Spleen (tissue), 11 donors: ENCODE data around the gene ADAD2. TPM values are rescaled to one million over a fixed set of nuclear protein-coding genes. Genes with fewer than 3 reads are reported as not detected.

Experiments
- DNase-seq: peaks from one replicate; pipeline ENCODE4 v3.0.0-alpha.2; 2020
- H3K27ac ChIP-seq, 8 donors: fragments of 200-600 bp; sonication (generic) in 7 of 8; 1 replicate in 4 of 8; 2 replicates in 4 of 8; pipeline versions ENCODE4 v1.5.0 to v1.8.0; 2016 to 2021; ENCODE audit warnings: inconsistent platforms in 4 of 8, mild to moderate bottlenecking in 4 of 8, moderate library complexity in 1 of 8
- H3K27me3 ChIP-seq, 7 donors: fragments of 200-600 bp; sonication (generic) in 6 of 7; replicated peaks in 1 of 7; 1 replicate in 4 of 7; 2 replicates in 3 of 7; pipeline versions ENCODE4 v1.5.0 to v1.8.0; 2016 to 2021; ENCODE audit warnings: inconsistent platforms in 3 of 7, mild to moderate bottlenecking in 1 of 7
- H3K36me3 ChIP-seq, 6 donors: fragments of 200-600 bp; sonication (generic) in 5 of 6; 1 replicate in 4 of 6; 2 replicates in 2 of 6; pipeline versions ENCODE4 v1.5.0 to v1.8.0; 2016 to 2021; ENCODE audit warnings: inconsistent platforms in 2 of 6
- H3K4me1 ChIP-seq, 6 donors: fragments of 200-600 bp; sonication (generic) in 5 of 6; 1 replicate in 3 of 6; 2 replicates in 3 of 6; pipeline versions ENCODE4 v1.5.0 to v1.8.0; 2016 to 2021; ENCODE audit warnings: inconsistent platforms in 3 of 6
- H3K4me3 ChIP-seq, 8 donors: fragments of 200-600 bp; sonication (generic) in 7 of 8; 1 replicate in 4 of 8; 2 replicates in 4 of 8; pipeline versions ENCODE4 v1.5.0 to v1.8.0; 2016 to 2021; ENCODE audit warnings: inconsistent platforms in 4 of 8, mild to moderate bottlenecking in 4 of 8, moderate library complexity in 2 of 8
- H3K9me3 ChIP-seq, 8 donors: fragments of 200-600 bp; sonication (generic) in 7 of 8; 1 replicate in 4 of 8; 2 replicates in 4 of 8; pipeline versions ENCODE4 v1.5.0 to v1.8.0; 2016 to 2021; ENCODE audit warnings: inconsistent platforms in 4 of 8
- POLR2A ChIP-seq, 3 donors: fragments of 450-650 bp; IDR thresholded peaks; one replicate each; pipeline ENCODE4 v1.5.1; 2017; ENCODE audit warnings: antibody characterized with exemption in 3 of 3, mild to moderate bottlenecking in 1 of 3
- POLR2AphosphoS5 ChIP-seq, 3 donors: sonication (generic); formaldehyde crosslinking; IDR thresholded peaks; one replicate each; pipeline ENCODE4 v1.5.1; 2017; ENCODE audit warnings: antibody characterized with exemption in 3 of 3
- WGBS, 5 donors: extraction: QIAGEN DNeasy Blood & Tissue Kit in 3 of 5; methylation state at CpG; one replicate each; pipeline versions ENCODE4 v1.1.5 to v1.1.7; 2013 to 2018; 5-methylcytosine and 5-hydroxymethylcytosine counted together
- intact Hi-C: fragments of 100-400 bp; cut with DNase I; formaldehyde crosslinking; loops from one replicate; pipeline ENCODE4 v1.15.0; 2023; ENCODE audit warnings: low total_unique reads
- polyA plus RNA-seq, 3 donors: library from polyadenylated mRNA; stranded (reverse); fragments of 200-250 nt; gene quantifications; one replicate each; pipeline ENCODE4 v1.2.1, GENCODE V29; 2013
- total RNA-seq, 7 donors: library from RNA; depleted of rRNA in 3 of 7; stranded (reverse); fragments of >200 nt in 3 of 7; fragmentation: NEBNext Ultra II Directional in 4 of 7; extraction: Animal tissue kit (Norgen Biotek cat#: 25700) in 4 of 7; gene quantifications; one replicate each; pipeline versions ENCODE4 v1.1.0 to v1.2.1, GENCODE V29; 2016 to 2021
- TF ChIP-seq, protein P1 (sequence below), 11 experiments: fragments of 200-600 bp in 7 of 11; fragments of 450-650 bp in 4 of 11; sonication (generic) in 4 of 11; IDR thresholded peaks in 8 of 11; conservative IDR thresholded peaks in 3 of 11; 1 replicate in 7 of 11; 2 replicates in 4 of 11; pipeline versions ENCODE4 v1.4.0 to v1.8.0; 2016 to 2021; ENCODE audit warnings: antibody characterized with exemption in 11 of 11, inconsistent platforms in 4 of 11, mild to moderate bottlenecking in 1 of 11
- donor health status: healthy with polysubstance abuse.
- donor health status: DM: no; HTN: no; CAD: no; lungs with moderate emphysema.
- donor health status: DM: no; HTN: no; CAD: no.
- donor health status: Bipolar disorder and iron deficiency.
- donor health status: healthy.
- donor health status: DM: no; HTN: no; CAD: no.
- donor health status: DM: yes; HTN: yes; CAD: no.

The ADAD2 gene
- total and polyA plus RNA-seq, 10 donors = 2.5 to 86.5 (median 7.0) TPM

DNA sequence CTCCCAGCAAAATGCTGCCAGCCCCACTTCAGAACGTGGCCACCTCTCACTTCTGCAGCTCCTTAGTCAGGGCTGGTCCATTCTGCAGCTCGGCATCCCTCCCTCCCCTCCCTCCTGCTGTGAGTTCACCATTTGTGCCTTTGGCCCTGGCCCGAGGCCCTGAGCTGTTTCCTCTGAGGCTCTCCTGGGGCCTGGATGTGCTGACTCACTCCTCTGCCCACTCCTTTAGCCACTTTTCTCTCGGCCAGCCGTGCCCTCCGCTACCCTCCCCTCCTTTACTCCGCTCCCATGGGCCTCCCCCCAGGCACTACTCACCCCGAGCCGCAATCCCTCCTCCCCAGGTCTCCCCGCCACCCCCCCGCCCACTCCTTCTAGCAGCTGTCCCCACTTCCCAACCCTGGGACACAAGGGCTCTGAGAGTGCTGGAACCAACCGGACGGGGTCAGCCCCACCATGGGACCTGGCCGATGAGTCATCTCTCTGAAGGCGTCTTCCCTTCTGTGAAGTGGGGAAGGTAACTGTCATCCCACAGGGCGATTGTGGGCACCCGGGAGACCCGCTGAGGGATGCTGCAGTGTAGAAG is 37.4 kb downstream of the ADAD2 start:
- no peak overlapping the region for H3K27ac ChIP-seq
- peak in 2 of 3 donors; percentile 12 to 20 for TF ChIP-seq POLR2AphosphoS5 (IDR thresholded peaks at IDR 0.05)
- TF ChIP-seq, protein P1, sequence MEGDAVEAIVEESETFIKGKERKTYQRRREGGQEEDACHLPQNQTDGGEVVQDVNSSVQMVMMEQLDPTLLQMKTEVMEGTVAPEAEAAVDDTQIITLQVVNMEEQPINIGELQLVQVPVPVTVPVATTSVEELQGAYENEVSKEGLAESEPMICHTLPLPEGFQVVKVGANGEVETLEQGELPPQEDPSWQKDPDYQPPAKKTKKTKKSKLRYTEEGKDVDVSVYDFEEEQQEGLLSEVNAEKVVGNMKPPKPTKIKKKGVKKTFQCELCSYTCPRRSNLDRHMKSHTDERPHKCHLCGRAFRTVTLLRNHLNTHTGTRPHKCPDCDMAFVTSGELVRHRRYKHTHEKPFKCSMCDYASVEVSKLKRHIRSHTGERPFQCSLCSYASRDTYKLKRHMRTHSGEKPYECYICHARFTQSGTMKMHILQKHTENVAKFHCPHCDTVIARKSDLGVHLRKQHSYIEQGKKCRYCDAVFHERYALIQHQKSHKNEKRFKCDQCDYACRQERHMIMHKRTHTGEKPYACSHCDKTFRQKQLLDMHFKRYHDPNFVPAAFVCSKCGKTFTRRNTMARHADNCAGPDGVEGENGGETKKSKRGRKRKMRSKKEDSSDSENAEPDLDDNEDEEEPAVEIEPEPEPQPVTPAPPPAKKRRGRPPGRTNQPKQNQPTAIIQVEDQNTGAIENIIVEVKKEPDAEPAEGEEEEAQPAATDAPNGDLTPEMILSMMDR (IDR thresholded peaks at IDR 0.05 in 8 of 11, conservative IDR thresholded peaks at IDR 0.05 in 3 of 11) = no peak
- TF ChIP-seq POLR2A (IDR thresholded peaks at IDR 0.05) = no peak
- H3K27me3 ChIP-seq = peaks cover 0 to 55% (median 4%) of the 10 kb centered on the region in 7 donors
- DNase-seq = no peak
- intact Hi-C loops = no loop called here
- peaks cover 0 to 13% (median 7%) of the 10 kb centered on the region in 6 donors for H3K4me1 ChIP-seq
- WGBS, 5 donors = 29 to 41% (median 30%) methylated on average over 16 to 18 of the region's 18 CpGs
- H3K9me3 ChIP-seq = no peaks in the 10 kb centered on the region
- H3K4me3 ChIP-seq = no peak overlapping the region
- H3K36me3 ChIP-seq = no peaks in the 10 kb centered on the region

DNA sequence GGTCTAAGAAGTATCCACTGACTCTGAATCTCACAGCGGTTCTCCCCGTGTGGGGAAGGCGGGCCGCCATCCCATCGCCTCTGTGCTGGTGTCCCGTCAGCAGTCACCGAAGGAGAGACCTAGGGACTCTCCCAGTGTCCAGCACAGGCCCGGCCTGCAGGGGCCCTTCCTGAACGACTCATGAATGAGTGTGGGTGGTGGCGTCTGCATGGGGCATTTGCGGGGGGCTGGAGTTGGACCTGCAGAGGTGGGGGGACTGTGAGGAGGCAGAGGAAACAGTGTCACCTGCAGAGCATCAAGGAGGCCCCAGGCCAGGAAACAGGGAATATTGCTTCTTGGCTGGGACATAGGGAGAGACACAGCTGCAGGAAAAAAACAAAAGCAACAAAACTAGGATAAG is 38.5 kb downstream of the ADAD2 start:
- intact Hi-C loops = no loop called here
- WGBS, 5 donors = 85 to 95% (median 90%) methylated on average over 10 to 11 of the region's 11 CpGs
- DNase-seq = no peak
- no peak overlapping the region for H3K27ac ChIP-seq
- TF ChIP-seq, protein P1 (IDR thresholded peaks at IDR 0.05 in 8 of 11, conservative IDR thresholded peaks at IDR 0.05 in 3 of 11) = no peak
- TF ChIP-seq POLR2A (IDR thresholded peaks at IDR 0.05) = no peak
- no peak for TF ChIP-seq POLR2AphosphoS5 (IDR thresholded peaks at IDR 0.05)
- H3K4me3 ChIP-seq = no peak overlapping the region
- H3K27me3 ChIP-seq = peaks cover 0 to 60% (median 4%) of the 10 kb centered on the region in 7 donors
- H3K36me3 ChIP-seq = no peaks in the 10 kb centered on the region
- no peaks in the 10 kb centered on the region for H3K9me3 ChIP-seq
- H3K4me1 ChIP-seq = peaks cover 0 to 13% (median 7%) of the 10 kb centered on the region in 6 donors

DNA sequence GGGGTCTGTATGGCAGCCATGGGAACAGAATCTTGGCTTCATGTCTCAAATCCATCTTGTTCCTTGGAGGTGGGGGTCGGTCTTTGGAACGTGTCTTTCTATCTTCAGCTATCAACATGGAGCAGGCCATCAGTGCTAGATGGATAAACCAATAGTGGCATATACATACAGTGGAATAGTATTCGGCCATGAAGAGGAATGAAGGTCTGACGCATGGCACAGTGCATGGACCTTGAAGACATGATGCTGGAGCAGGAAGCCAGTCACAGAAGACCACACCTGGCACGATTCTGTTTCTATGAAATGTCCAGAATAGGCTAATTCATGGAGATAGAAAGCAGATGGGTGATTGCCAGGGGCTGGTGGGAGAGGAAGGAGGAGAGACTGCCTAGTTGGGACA is 41.1 kb downstream of the ADAD2 start:
- Histone ChIP-seq H3K4me1 (peaks cover 0 to 13% (median 7%) of the 10 kb centered on the region in 6 donors), H3K9me3 (no peaks in the 10 kb centered on the region), H3K27ac (no peak overlapping the region), H3K4me3 (no peak overlapping the region), H3K36me3 (no peaks in the 10 kb centered on the region), H3K27me3 (peaks cover 0 to 42% (median 0%) of the 10 kb centered on the region in 7 donors)
- TF ChIP-seq, protein P1 (IDR thresholded peaks at IDR 0.05 in 8 of 11, conservative IDR thresholded peaks at IDR 0.05 in 3 of 11) = no peak
- no peak for TF ChIP-seq POLR2AphosphoS5 (IDR thresholded peaks at IDR 0.05)
- TF ChIP-seq POLR2A (IDR thresholded peaks at IDR 0.05) = no peak
- WGBS, 5 donors = 77 to 91% (median 90%) methylated on average over 5 of the region's 5 CpGs
- intact Hi-C loops = no loop called here
- no peak for DNase-seq

DNA sequence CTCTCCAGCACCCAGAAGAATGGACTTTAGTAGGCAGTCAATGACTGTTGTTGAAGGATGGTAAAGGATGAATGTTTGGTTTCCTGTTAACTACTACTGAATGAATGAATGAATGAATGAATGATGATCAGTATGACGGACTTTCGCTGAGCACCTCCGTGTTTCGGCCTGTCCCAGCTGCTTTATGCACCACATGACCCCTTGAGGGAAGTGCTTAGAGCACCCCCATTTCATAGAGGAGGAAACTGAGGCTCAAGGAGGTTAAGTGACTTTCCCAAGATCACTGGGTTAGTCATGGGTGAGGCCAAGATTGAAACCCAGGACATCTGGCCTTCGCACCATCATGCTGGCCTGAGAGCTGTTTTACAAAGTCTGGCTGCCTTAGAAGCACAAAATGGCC is 42.0 kb downstream of the ADAD2 start:
- H3K36me3 ChIP-seq = no peaks in the 10 kb centered on the region
- 81 to 93% (median 89%) methylated on average over 5 of the region's 5 CpGs for WGBS, 5 donors
- TF ChIP-seq, protein P1 (IDR thresholded peaks at IDR 0.05 in 8 of 11, conservative IDR thresholded peaks at IDR 0.05 in 3 of 11) = no peak
- no peak for TF ChIP-seq POLR2AphosphoS5 (IDR thresholded peaks at IDR 0.05)
- TF ChIP-seq POLR2A (IDR thresholded peaks at IDR 0.05) = no peak
- H3K27ac ChIP-seq = no peak overlapping the region
- H3K4me3 ChIP-seq = no peak overlapping the region
- no peak for DNase-seq
- H3K4me1 ChIP-seq = peaks cover 0 to 9% (median 5%) of the 10 kb centered on the region in 6 donors
- H3K9me3 ChIP-seq = no peaks in the 10 kb centered on the region
- intact Hi-C loops = no loop called here
- H3K27me3 ChIP-seq = peaks cover 0 to 43% (median 0%) of the 10 kb centered on the region in 7 donors
